ENCODE results near the gene KIAA0586.
"Not testable (repeated sequence)": the region's sequence is repeated elsewhere in the genome, so short reads cannot be mapped to it uniquely, and the experiment has no call there.

The KIAA0586 gene

DNA sequence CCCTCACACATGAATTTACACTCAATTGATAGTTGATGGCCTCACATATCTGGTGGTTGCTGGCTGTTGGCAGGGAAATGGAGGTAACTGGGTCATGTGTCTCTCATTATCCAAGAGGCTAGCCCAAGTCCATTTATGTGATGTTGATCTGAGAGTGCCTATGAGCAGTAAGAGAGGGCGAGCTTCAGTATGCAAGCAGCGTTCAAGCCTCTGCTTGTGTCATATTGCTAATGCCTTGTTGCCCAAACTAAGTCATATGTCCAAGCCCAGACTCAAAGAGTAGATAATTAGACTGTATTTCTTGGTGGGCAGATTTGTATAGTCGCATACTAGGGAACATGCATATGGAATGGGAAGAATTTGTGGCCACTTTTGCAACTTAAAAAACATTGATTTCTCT lies 126.4 kb downstream of the KIAA0586 start:
- DNase-seq: no peak

DNA sequence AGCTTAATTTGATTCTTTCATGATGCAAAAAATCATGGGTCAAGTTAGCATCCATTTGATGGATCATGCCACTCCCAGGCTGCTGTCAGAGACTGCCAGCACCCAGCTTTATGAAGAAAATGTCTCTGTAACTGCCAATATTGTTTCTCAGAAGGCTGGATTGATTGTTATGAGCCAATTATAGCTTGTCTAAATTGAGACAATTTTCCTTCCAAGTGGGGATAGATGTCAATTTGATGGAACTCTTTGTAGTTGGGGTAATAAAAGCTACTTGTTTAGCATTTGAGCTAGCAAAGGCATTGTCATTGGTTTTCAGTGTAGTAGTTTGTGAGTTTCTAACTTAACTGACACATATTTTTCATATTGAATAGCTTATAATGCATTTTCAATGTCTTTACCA lies 128.1 kb downstream of the KIAA0586 start:
- no peak for DNase-seq

DNA sequence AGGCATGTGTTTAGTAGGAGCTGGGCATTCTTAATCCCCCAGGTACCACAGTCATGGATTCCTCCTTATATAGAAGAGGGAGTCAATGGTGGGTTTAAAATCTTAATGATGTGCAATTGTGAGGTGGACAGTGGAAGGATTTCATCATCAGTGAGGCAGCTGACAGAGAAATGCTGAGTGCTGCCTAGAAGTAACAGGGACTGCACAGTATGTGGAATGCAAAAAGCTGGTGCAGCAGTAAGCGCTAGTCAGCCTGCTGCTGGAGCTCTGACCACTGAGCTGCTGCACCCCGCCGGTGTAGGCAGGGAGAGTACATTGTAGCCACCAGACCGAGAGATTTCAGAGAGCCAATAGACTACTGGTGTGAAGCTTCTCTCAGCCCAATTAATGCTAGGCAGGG lies 129.7 kb downstream of the KIAA0586 start:
- no peak for DNase-seq

DNA sequence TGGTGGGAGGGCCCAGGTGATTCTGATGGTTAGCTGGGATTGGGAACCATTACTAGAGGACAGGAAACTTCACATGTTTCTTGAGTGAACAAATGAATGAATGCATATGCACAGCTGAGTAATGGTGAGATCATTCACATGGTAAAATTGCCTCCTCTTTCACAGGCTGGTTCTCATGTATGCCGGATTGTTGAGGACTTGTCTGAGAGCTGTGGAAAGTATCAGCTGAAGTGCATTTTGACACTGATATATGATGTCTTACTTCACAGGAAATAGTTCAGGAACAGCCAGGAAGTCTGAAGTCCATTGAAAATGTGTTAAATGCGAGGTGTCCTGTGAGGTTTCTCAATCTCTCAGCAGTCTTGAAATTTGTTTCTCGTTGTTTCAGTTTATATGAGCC lies 132.7 kb downstream of the KIAA0586 start:
- no peak for DNase-seq

- no peak for DNase-seq
Observed at GRCh38 chr14:58562141-58562540, 134.6 kb downstream of the KIAA0586 start.

GRCh38 chr14:58563978-58564377 lies 136.5 kb downstream of the KIAA0586 start:
- no peak for DNase-seq

DNA sequence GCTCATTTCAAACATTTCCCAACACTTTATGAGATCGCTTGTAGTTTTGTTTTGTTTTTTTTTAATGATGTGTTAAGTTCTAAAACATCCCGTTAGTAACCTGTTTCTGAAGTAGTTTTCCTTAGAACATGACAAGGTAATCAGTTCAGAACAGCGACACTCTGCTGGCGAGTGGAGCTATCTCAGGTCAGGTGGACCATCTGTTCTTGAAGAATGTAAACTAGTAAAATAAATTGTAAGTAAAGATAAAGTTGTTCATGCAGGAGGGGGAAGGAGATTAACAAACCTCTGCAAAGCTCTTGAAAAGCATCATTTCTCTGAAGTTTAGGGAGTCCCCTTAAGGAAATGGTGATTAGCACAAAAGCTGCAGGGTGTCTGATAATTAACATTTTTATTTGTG lies 138.3 kb downstream of the KIAA0586 start:
- DNase-seq: no peak

DNA sequence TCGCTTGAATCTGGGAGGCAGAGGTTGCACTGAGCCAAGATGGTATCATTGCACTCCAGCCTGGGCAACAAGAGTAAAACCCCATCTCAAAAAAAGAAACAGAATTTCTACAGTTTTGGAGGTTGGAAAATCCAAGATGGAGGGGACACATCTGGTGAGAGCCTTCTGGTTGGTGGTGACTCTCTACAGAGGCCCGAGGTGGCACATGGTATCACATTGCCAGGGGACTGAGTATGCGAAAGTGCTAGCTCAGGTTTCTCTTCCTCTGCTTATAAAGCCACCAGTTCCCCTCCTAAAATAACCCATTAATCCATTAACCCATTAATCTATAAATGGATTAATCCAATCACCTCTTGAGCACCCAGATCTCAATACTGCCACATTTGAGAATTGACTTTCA lies 139.5 kb downstream of the KIAA0586 start:
- no peak for DNase-seq

GRCh38 chr14:58568322-58568721 lies 140.8 kb downstream of the KIAA0586 start:
- DNase-seq: no peak

- no peak for DNase-seq
Observed at GRCh38 chr14:58571256-58571655, 143.7 kb downstream of the KIAA0586 start.

DNA sequence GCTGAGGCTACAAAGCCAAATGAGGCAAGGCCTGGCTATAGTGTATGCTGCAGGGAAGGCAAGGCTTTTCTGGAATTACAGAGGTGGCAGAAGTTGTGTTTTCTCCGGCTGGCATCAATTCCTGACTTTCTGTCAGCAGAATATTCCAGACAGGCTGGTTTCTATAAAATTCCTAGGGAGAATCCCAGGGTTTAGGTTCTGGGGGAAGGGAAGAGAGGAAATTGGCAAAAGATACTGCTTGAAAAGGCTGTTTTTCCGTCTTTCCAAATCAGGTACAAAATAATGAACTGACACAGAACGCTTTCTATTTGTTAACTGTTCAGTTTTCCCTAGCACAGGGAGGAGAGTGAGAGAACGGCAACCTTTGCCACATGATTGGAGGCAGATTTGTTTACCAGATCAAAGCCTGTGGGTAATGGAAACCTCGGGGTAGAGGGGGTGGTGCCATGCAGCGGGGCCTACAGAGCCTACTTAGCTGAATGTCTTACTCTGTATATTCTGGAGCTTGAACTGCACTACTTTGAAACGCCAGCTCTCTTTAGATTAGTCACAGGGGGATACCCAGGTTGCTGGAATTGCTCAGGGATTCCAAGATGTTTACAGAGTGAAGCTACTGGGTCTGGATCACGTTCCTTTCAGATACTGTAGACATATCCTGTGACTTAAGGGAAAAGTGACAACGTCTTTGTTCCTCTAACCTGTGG lies 144.4 kb downstream of the KIAA0586 start:
- no peak for DNase-seq

GRCh38 chr14:58572473-58572853 lies 144.9 kb downstream of the KIAA0586 start:
- DNase-seq: no peak

DNA sequence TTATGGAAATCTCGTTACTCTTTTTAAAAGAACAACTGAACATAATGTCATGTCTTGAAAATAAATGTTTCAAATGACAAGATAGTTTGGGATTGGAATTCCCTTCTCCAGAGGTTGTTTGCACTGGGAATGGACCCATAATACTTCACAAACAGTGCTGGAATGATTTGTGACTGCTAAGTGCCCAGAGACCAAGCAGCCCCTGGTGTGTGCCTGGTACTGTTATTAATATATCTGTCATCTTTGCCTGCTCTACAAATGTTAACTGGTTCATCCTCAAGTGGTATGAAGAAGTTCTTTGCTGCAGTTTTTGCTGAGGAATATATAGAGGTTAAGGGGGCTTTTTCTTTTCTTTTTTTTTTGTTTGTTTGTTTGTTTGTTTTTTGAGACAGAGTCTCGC lies 145.3 kb downstream of the KIAA0586 start:
- DNase-seq: no peak

DNA sequence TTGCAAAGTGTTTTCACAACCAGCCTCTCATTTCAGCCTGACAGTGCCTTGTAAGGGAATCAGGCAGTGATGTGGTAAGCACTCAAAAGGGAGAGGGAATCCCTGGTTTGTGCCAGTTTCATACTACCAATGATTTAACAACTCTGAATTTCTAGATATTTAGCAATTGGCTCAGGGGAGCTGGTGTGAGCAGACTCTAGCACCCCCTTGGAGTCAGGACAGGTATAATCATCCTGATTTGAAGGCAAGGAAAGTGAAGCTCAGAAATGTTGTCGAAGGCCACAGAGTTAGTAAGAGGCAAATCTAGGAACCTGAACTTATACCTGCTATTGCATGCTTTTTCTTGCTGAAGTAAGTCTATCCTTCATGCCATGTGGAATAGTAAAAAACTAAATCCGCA lies 147.1 kb downstream of the KIAA0586 start:
- no peak for DNase-seq

DNA sequence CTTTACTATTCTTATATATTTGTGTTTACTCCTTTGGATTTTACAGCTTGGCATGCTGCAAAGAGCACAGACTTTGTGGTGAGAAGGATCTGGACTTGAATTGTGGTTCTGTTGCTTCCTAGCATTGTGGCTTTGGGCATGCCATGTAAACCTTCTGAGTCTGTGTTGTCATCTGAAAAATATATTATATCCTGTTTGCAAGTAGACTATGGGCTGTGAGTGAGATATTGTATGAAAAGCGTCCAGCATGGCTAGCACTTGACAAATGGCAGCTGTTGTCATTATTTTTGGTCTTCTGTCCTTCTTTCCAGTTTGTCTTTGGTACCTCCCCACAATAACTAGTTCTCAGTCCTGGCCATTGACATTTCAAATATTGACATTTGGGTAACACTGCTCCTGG lies 148.4 kb downstream of the KIAA0586 start:
- DNase-seq: no peak

- DNase-seq: not testable (repeated sequence)
Observed at GRCh38 chr14:58580035-58580434, 152.5 kb downstream of the KIAA0586 start.

- not testable (repeated sequence) for DNase-seq
Observed at GRCh38 chr14:58581389-58581788, 153.9 kb downstream of the KIAA0586 start.

- no peak for DNase-seq
Observed at GRCh38 chr14:58584383-58584782, 156.9 kb downstream of the KIAA0586 start.

DNA sequence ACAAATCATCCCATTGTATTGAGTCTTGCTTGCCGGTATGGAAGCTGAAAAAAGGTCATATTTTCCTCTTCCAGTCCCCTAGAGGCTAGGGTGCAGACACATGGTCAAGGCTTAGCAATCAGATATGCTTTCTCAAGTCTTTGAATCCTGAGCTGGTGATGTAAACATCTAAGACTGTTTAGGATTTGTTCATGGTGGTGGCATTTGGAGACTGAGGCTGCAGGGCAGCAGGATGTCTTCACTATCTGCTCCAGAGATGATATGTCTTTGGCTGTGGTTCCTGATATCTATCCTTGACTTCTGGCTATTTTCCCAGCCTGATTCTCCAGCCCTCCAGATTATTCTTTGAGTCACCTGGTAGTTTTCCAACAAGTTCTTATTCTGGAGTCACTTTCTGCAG lies 159.8 kb downstream of the KIAA0586 start:
- DNase-seq: no peak

DNA sequence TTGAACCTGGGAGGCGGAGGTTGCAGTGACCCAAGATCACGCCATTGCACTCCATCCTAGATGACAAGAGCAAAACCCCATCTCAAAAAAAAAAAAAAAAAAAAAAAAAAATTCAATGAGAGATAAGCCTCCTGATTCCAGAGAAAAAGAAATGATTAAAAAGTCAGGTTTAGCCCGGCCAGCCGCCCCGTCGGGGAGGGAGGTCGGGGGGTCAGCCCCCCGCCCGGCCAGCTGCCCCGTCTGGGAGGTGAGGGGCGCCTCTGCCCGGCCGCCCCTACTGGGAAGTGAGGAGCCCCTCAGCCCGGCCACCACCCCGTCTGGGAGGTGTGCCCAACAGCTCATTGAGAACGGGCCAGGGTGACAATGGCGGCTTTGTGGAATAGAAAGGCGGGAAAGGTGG lies 160.8 kb downstream of the KIAA0586 start:
- DNase-seq: not testable (repeated sequence)

DNA sequence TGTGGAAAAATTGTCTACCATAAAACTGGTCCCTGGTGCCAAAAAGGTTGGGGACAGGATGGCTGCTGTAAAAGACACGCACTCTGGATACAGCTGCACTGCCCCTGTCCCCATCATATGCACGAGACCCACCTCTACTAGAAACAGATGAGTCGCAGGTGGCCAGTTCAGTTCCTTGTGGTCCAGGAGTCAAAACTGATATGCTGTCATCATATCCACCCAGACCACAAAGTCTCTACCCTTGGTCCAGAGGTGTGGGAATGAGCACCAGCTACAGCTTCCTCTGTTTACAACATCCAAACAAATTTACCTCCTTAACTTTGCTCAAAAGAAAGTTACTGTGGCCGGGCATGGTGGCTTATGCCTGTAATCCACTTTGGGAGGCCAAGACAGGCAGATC lies 166.5 kb downstream of the KIAA0586 start:
- no peak for DNase-seq

DNA sequence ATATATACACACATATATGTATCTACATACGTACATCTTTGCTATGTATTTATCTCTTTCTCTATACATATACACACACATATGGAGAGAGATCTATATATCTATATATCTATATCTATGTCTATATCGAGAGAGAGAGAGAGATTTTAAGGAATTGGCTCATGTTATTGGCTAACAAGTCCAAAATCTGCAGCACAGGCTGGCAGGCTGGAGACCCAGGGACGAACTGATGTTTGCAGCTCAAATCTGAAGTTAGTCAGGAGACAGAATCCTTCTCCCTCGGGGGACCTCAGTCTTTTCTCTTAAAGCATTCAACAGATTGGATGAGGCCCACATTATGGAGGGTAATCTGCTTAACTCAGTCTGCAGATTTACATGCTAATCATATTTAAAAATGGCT lies 169.5 kb downstream of the KIAA0586 start:
- DNase-seq: no peak

- DNase-seq: no peak
Observed at GRCh38 chr14:58598028-58598803, 170.7 kb downstream of the KIAA0586 start.

DNA sequence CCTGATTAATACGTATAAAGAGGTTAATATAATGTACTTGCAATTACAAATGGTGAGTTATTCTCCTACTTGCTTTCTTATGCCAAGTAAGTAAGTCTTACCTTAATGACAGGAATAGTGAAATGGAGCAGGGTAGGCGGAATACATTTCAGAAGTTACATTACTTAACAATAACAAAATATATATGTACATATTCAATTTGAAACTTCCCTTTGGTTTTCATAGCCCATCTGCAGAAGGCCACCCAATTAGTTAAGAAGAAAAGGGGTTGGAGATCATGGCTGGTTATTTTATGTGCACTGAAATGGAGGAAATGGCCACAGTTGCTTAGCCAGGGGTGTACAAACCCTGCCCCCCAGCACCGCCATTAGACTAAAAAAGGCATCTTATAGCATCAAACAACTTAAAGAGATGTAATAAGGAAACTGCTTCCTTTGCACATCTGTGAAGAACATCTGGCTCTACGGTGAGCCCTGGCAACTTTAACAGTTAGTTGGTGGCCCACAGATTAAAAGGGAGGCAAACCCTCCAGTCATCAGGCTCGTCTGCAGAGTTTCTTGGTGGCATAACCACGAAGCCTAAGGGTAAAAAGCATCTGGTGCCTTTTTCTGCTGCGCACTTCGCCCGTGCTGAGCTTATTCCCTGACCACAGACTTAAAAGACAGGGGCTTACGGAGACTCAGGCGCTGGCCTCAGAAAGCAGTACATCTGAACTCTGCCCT lies 171.4 kb downstream of the KIAA0586 start:
- no peak for DNase-seq
